Astrocyte (in vitro differentiated cells and primary cell): ENCODE measurements around the gene KRT77. TPM values are rescaled to one million over a fixed set of nuclear protein-coding genes. Genes with fewer than 3 reads are reported as not detected.

ENCODE experiments used
- DNase-seq: peaks from one replicate; pipeline ENCODE4 v3.0.0-alpha.2; 2010; ENCODE audit warnings: low read depth
- FAIRE-seq: peaks from 2 replicates; lab custom pipeline; 2011; peaks lifted over from hg19 to GRCh38; lab: Jason Lieb, UNC
- H2AFZ ChIP-seq: 2 replicates; pipeline ENCODE4 v1.6.0; 2012; ENCODE audit warnings: low read depth, low read length, inconsistent platforms
- H3K27ac ChIP-seq: 2 replicates; pipeline ENCODE4 v1.5.1; 2011; ENCODE audit warnings: low read depth, low read length, inconsistent platforms
- H3K27me3 ChIP-seq: 2 replicates; pipeline ENCODE4 v1.6.0; 2011; ENCODE audit warnings: low read length, inconsistent platforms; ENCODE audit not compliant: insufficient read depth
- H3K36me3 ChIP-seq: 2 replicates; pipeline ENCODE4 v1.5.1; 2011; ENCODE audit warnings: low read length, inconsistent platforms; ENCODE audit not compliant: insufficient read depth
- H3K4me1 ChIP-seq: 2 replicates; pipeline ENCODE4 v1.5.1; 2011; ENCODE audit warnings: low read length, inconsistent platforms; ENCODE audit not compliant: insufficient read depth
- H3K4me2 ChIP-seq: 2 replicates; pipeline ENCODE4 v1.6.0; 2012; ENCODE audit warnings: low read length, inconsistent platforms
- H3K4me3 ChIP-seq: 2 replicates; pipeline ENCODE4 v1.5.1; 2011; ENCODE audit warnings: low read depth, mild to moderate bottlenecking, low read length, inconsistent platforms; ENCODE audit not compliant: insufficient read depth
- H3K79me2 ChIP-seq: 2 replicates; pipeline ENCODE4 v1.6.0; 2012; ENCODE audit warnings: mild to moderate bottlenecking, low read length, inconsistent platforms; ENCODE audit not compliant: insufficient read depth
- H3K9ac ChIP-seq: 2 replicates; pipeline ENCODE4 v1.6.0; 2012; ENCODE audit warnings: mild to moderate bottlenecking, low read length, inconsistent platforms
- H3K9me3 ChIP-seq: 2 replicates; pipeline ENCODE4 v1.5.1; 2012; ENCODE audit warnings: low read depth, mild to moderate bottlenecking, low read length, inconsistent platforms; ENCODE audit not compliant: insufficient read depth
- H4K20me1 ChIP-seq: 2 replicates; pipeline ENCODE4 v1.6.0; 2012; ENCODE audit warnings: low read length, inconsistent platforms; ENCODE audit not compliant: insufficient read depth
- H3K27ac Mint-ChIP-seq: one replicate; pipeline ENCODE4 v1.8.0; 2021; ENCODE audit warnings: mild to moderate bottlenecking, mixed read lengths; ENCODE audit not compliant: unreplicated experiment
- H3K27me3 Mint-ChIP-seq: one replicate; pipeline ENCODE4 v1.8.0; 2021; ENCODE audit warnings: low read depth, mixed read lengths; ENCODE audit not compliant: unreplicated experiment
- H3K36me3 Mint-ChIP-seq: one replicate; pipeline ENCODE4 v1.8.0; 2021; ENCODE audit warnings: low read depth, mixed read lengths; ENCODE audit not compliant: unreplicated experiment
- H3K4me1 Mint-ChIP-seq: one replicate; pipeline ENCODE4 v1.8.0; 2021; ENCODE audit warnings: low read depth, mixed read lengths; ENCODE audit not compliant: unreplicated experiment
- H3K4me3 Mint-ChIP-seq: one replicate; pipeline ENCODE4 v1.8.0; 2021; ENCODE audit warnings: mild to moderate bottlenecking, moderate library complexity, mixed read lengths; ENCODE audit not compliant: unreplicated experiment
- H3K9me3 Mint-ChIP-seq: one replicate; pipeline ENCODE4 v1.8.0; 2021; ENCODE audit warnings: mild to moderate bottlenecking, mixed read lengths; ENCODE audit not compliant: unreplicated experiment
- EZH2 ChIP-seq: IDR thresholded peaks from 2 replicates; pipeline ENCODE4 v1.6.1; 2012; ENCODE audit warnings: mild to moderate bottlenecking, low read length, inconsistent platforms; ENCODE audit not compliant: insufficient read depth
- total RNA-seq: library from RNA; stranded (reverse); gene quantifications from 2 replicates; pipeline ENCODE4 v1.2.1, GENCODE V29; 2021
- TF ChIP-seq, protein P1 (sequence below): IDR thresholded peaks from 2 replicates; pipeline ENCODE4 v1.5.1; 2011; ENCODE audit warnings: low read depth, mild to moderate bottlenecking, inconsistent platforms, low read length, moderate library complexity; ENCODE audit not compliant: insufficient read depth

The KRT77 gene
- total RNA-seq, 1 donor from 2014 or later: not detected

DNA sequence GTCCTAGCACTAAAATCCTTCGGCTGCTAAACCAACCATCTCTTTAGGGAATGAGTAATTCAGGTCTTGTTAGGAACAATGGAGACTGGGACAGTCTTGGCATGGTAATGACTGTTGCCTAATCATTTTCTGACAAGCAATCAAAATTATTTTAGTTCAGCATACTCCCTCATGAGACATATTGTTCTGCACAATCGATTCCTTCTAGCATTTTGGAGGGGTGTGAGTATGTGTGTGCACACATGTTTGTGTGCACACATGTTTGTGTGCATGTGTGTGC is 21.0 kb downstream of the KRT77 start:
- DNase-seq: no peak
- Histone ChIP-seq H3K4me3 (no peak overlapping the region), H3K36me3 (no peaks in the 10 kb centered on the region), H4K20me1 (no peaks in the 10 kb centered on the region), H3K4me2 (no peak overlapping the region), H3K27me3 (peaks cover 29% of the 10 kb centered on the region), H3K27ac (no peak overlapping the region), H3K9ac (no peak overlapping the region), H3K79me2 (no peaks in the 10 kb centered on the region), H2AFZ (no peak overlapping the region), H3K9me3 (no peaks in the 10 kb centered on the region), H3K4me1 (no peaks in the 10 kb centered on the region)
- peaks cover 87% of the 10 kb centered on the region for H3K27me3 Mint-ChIP-seq
- no peak for FAIRE-seq
- peaks cover 3% of the 10 kb centered on the region for H3K9me3 Mint-ChIP-seq
- H3K4me3 Mint-ChIP-seq: no peak overlapping the region
- no peak overlapping the region for H3K27ac Mint-ChIP-seq
- no peak for TF ChIP-seq EZH2
- TF ChIP-seq, protein P1, sequence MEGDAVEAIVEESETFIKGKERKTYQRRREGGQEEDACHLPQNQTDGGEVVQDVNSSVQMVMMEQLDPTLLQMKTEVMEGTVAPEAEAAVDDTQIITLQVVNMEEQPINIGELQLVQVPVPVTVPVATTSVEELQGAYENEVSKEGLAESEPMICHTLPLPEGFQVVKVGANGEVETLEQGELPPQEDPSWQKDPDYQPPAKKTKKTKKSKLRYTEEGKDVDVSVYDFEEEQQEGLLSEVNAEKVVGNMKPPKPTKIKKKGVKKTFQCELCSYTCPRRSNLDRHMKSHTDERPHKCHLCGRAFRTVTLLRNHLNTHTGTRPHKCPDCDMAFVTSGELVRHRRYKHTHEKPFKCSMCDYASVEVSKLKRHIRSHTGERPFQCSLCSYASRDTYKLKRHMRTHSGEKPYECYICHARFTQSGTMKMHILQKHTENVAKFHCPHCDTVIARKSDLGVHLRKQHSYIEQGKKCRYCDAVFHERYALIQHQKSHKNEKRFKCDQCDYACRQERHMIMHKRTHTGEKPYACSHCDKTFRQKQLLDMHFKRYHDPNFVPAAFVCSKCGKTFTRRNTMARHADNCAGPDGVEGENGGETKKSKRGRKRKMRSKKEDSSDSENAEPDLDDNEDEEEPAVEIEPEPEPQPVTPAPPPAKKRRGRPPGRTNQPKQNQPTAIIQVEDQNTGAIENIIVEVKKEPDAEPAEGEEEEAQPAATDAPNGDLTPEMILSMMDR: no peak
- H3K36me3 Mint-ChIP-seq: no peaks in the 10 kb centered on the region
- H3K4me1 Mint-ChIP-seq: no peaks in the 10 kb centered on the region

DNA sequence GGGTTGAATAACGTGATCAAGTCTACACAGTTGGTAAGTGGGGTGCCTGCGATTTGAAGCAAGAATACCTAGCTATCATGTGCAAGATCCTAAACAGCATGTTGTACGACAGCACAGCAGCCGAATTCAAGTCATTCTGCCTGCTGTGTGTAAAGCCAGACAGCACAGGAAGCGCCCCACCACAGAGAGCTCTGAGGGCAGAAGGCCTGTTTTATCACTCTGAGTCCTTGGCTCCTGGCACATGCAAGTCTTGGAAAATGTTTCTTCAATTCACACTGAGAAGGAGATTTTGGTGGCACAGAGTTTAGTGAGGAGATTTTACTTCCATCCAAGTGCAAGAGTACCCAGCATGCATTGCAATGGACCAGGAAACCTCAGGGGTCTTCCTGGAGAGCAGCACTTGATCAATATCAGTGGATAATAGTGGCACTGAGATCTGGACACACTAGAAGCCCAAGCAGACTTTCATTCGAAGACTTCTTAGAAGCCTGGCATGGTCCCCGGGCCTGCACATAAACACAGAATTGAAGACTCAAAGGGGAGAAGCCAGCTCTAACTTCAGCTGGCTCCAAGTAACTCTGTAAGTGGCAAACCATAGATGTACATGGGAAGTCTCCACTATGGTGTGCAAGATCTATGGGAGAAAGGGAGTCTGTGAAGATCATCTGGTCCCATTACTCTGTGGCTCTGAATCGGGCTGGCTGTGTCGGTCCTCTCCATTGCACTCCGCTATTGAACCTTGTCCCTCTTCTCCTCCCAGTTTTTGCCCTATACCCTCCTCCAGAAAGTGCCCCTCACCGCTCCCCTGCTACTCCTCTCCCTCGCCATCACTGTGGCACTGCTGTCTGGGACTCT is 21.6 kb downstream of the KRT77 start:
- Mint-ChIP-seq H3K4me3 (no peak overlapping the region), H3K36me3 (no peaks in the 10 kb centered on the region), H3K4me1 (no peaks in the 10 kb centered on the region), H3K27ac (no peak overlapping the region), H3K27me3 (peaks cover 86% of the 10 kb centered on the region), H3K9me3 (peaks cover 3% of the 10 kb centered on the region)
- H3K4me3 ChIP-seq: no peak overlapping the region
- DNase-seq (no peak), FAIRE-seq (no peak)
- H3K27me3 ChIP-seq: peaks cover 26% of the 10 kb centered on the region
- no peaks in the 10 kb centered on the region for H3K79me2 ChIP-seq
- no peaks in the 10 kb centered on the region for H3K4me1 ChIP-seq
- H3K9ac ChIP-seq: no peak overlapping the region
- TF ChIP-seq, protein P1: no peak
- no peak for TF ChIP-seq EZH2
- no peaks in the 10 kb centered on the region for H4K20me1 ChIP-seq
- H3K9me3 ChIP-seq: no peaks in the 10 kb centered on the region
- H2AFZ ChIP-seq: no peak overlapping the region
- H3K36me3 ChIP-seq: no peaks in the 10 kb centered on the region
- no peak overlapping the region for H3K4me2 ChIP-seq
- H3K27ac ChIP-seq: no peak overlapping the region

DNA sequence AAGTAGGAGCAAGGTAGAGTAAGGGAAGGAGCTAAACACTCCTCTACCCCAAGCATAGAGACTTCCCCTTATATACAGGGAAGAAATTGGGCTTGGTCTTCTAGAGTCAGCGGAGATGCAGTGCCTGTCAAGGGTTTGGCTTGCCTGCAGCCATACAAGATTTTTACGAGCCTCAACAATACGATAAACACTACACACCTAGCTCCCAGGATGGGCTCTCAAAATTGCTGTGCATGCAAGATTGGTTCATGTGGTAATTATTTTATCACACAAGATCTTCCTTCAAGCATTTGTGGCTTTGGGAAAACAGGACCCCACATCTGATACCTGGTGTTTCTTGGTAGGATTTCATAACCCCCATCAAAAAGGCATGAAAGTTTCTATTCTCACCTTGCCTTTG is 23.0 kb downstream of the KRT77 start, which contains the start of gene KRT1:
TSS of gene KRT1 (minus strand) at position 45 of the 400 bp plus-strand sequence. CDS start 59 bp downstream, outside the sequence.
- no peak within 1 kb of the TSS for H2AFZ ChIP-seq
- H3K9ac ChIP-seq: no peak within 1 kb of the TSS
- no peak within 1 kb of the TSS for H3K4me2 ChIP-seq
- H3K9me3 ChIP-seq: no peaks in the 10 kb centered on the region
- no peak within 1 kb of the TSS for H3K27ac Mint-ChIP-seq
- H3K4me1 ChIP-seq: no peaks in the 10 kb centered on the region
- peaks cover 5% of the 10 kb centered on the region for H3K9me3 Mint-ChIP-seq
- H3K27me3 Mint-ChIP-seq: peaks cover 76% of the 10 kb centered on the region
- H3K27ac ChIP-seq: no peak within 1 kb of the TSS
- no peaks in the 10 kb centered on the region for H3K36me3 Mint-ChIP-seq
- no peaks in the 10 kb centered on the region for H4K20me1 ChIP-seq
- no peaks in the 10 kb centered on the region for H3K36me3 ChIP-seq
- peaks cover 21% of the 10 kb centered on the region for H3K27me3 ChIP-seq
- DNase-seq: no peak
- no peaks in the 10 kb centered on the region for H3K4me1 Mint-ChIP-seq
- no peak within 1 kb of the TSS for H3K4me3 Mint-ChIP-seq
- no peak for FAIRE-seq
- H3K79me2 ChIP-seq: no peaks in the 10 kb centered on the region
- H3K4me3 ChIP-seq: no peak within 1 kb of the TSS
- TF ChIP-seq, protein P1: no peak
- TF ChIP-seq EZH2: no peak
